HG03354 (cell line): ENCODE measurements around the gene SNRPA.
"Not testable (repeated sequence)": the region's sequence is repeated elsewhere in the genome, so short reads cannot be mapped to it uniquely, and the experiment has no call there.

Source experiments
- ATAC-seq: cut with Tn5 transposase; IDR thresholded peaks from one replicate; pipeline ENCODE4 v1.9.1; 2021; ENCODE audit warnings: mild to moderate bottlenecking; ENCODE audit not compliant: unreplicated experiment, poor library complexity, severe bottlenecking

SNRPA gene

GRCh38 chr19:40808497-40808896, 57.5 kb downstream of the SNRPA start:
- ATAC-seq: no peak

- ATAC-seq: no peak
These were observed 58.5 kb downstream of the SNRPA start for GRCh38 chr19:40809358-40810086.

GRCh38 chr19:40810160-40810559, 59.2 kb downstream of the SNRPA start:
- no peak for ATAC-seq

- ATAC-seq: peak; percentile 76
These were observed 59.8 kb downstream of the SNRPA start for GRCh38 chr19:40810649-40811408.

- no peak for ATAC-seq
These were observed 60.7 kb downstream of the SNRPA start for GRCh38 chr19:40811478-40812341.

GRCh38 chr19:40812571-40812970, 61.6 kb downstream of the SNRPA start:
- ATAC-seq: not testable (repeated sequence)

GRCh38 chr19:40813182-40813581, 62.2 kb downstream of the SNRPA start:
- no peak for ATAC-seq
